GM18502 (cell line): Measurements from ENCODE around the gene HPN.

Source experiments
- ATAC-seq: cut with Tn5 transposase; IDR thresholded peaks from one replicate; pipeline ENCODE4 v1.9.1; 2021; ENCODE audit warnings: mild to moderate bottlenecking; ENCODE audit not compliant: unreplicated experiment, poor library complexity

Gene HPN

GRCh38 chr19:35076657-35077056 is 35.1 kb downstream of the HPN start:
- no peak for ATAC-seq

- no peak for ATAC-seq
Observed at GRCh38 chr19:35077411-35078223, 36.1 kb downstream of the HPN start.

GRCh38 chr19:35079826-35080225 is 38.3 kb downstream of the HPN start:
- ATAC-seq, result no peak

- ATAC-seq, result no peak
Observed at GRCh38 chr19:35080613-35081170, 39.2 kb downstream of the HPN start.

GRCh38 chr19:35081201-35081600 is 39.7 kb downstream of the HPN start:
- no peak for ATAC-seq

GRCh38 chr19:35083691-35084508 is 42.4 kb downstream of the HPN start:
- no peak for ATAC-seq

GRCh38 chr19:35084509-35084762 is 42.9 kb downstream of the HPN start:
- no peak for ATAC-seq

GRCh38 chr19:35085947-35086346 is 44.4 kb downstream of the HPN start:
- ATAC-seq, result peak; percentile 56

- no peak for ATAC-seq
Observed at GRCh38 chr19:35086455-35086854, 44.9 kb downstream of the HPN start.

GRCh38 chr19:35087393-35087792 is 45.9 kb downstream of the HPN start:
- ATAC-seq, result no peak

- no peak for ATAC-seq
Observed at GRCh38 chr19:35088131-35088913, 46.8 kb downstream of the HPN start.

- no peak for ATAC-seq
Observed at GRCh38 chr19:35089554-35089953, 48.0 kb downstream of the HPN start.

- ATAC-seq, result no peak
Observed at GRCh38 chr19:35090160-35090505, 48.6 kb downstream of the HPN start.

GRCh38 chr19:35090506-35091214 is 49.1 kb downstream of the HPN start:
- no peak for ATAC-seq

GRCh38 chr19:35093430-35093829 is 51.9 kb downstream of the HPN start:
- no peak for ATAC-seq

GRCh38 chr19:35093941-35094647 is 52.6 kb downstream of the HPN start:
- ATAC-seq, result no peak

- no peak for ATAC-seq
Observed at GRCh38 chr19:35094656-35095055, 53.1 kb downstream of the HPN start.

- ATAC-seq, result no peak
Observed at GRCh38 chr19:35095667-35096368, 54.3 kb downstream of the HPN start.

- ATAC-seq, result no peak
Observed at GRCh38 chr19:35098413-35099049, 57.0 kb downstream of the HPN start.
